HT1080 (cell line): ENCODE measurements around the gene PIK3CA. TPM values are rescaled to one million over a fixed set of nuclear protein-coding genes. Genes with fewer than 3 reads are reported as not detected.
"Not testable (repeated sequence)": the region's sequence is repeated elsewhere in the genome, so short reads cannot be mapped to it uniquely, and the experiment has no call there.

Experiments used
- DNase-seq: peaks from one replicate; pipeline ENCODE4 v3.0.0-alpha.2; 2015; ENCODE audit warnings: low read depth
- total RNA-seq: library from RNA; depleted of rRNA; stranded (reverse); fragments of >200 nt; shearing (Covaris generic); gene quantifications from 2 replicates; pipeline ENCODE4 v1.2.3, GENCODE V29; 2014

The PIK3CA gene
- total RNA-seq, 1 experiment from 2014 or later: 23.6 TPM

DNA sequence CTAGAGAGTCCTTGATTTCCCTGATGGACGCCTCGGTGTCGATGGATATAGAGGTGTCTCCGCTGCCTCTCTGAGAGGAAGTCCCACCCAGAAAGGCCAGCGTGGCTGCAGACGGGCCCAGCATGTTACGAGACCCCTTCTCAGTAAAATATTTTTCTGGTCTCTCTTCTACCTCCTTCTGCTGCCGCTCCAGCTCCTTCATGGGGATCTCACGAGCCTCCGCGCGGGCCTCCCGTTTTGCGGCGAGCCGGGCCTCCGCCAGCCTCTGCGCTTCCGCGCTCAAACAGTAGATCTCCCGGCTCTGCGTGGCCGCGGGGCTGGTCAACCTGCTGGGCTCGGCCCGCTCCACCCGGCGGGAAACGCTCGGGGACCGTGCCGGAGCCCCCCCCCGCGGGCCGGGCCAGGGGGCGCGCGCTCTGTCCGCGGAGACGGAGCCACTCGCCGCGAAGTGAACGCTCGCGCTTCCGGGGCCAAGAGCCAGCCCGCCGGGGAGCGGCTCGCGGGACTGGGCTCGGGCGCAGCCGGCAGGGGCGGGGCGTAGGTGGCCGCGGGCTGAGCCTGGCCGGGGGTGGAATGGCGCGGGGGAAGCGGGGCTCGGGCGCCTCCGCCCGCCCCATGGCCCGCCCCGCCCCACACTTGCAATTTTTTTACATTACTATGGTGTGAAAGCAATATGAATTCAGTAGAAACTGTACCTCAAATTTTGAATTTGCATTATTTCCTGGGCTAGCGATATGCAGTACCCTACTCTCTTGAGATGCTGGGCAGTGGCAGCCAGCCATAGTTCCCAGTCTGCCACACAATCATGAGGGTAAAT lies 113.0 kb downstream of the PIK3CA start:
- DNase-seq: peak; percentile 33

DNA sequence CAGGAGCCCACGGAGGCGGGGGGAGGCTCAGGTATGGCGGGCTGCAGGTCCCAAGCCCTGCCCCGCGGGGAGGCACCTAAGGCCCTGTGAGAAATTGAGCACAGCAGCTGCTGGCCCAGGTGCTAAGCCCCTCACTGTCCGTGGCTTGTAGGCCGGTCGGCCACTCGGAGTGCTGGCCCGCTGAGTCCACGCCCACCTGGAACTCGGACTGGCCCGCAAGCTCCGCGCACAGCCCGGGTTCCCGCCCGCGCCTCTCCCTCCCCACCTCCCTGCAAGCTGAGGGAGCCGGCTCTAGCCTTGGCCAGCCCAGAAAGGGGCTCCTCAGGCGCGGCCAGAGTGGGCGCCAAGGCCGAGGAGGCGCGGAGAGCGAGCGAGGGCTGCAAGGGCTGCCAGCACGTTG lies 115.0 kb downstream of the PIK3CA start:
- no peak for DNase-seq

DNA sequence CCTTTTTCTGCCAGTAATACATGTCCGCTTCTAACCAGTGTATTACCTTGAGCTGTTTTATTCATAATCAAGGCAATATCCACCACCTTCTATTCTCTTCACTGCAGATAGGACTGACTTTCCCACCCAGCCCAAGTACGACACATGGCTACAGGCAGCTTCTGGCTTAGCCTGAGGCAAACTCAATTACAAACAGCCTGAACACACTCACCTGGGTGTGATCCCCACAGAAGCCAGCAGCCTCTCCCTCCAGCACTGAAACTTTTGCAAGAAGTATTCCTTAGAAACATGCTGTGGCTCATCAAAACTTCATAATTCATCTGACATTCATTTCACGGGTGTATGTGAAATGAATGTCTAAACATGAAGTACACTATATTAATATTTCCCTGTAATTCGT lies 116.3 kb downstream of the PIK3CA start:
- no peak for DNase-seq

DNA sequence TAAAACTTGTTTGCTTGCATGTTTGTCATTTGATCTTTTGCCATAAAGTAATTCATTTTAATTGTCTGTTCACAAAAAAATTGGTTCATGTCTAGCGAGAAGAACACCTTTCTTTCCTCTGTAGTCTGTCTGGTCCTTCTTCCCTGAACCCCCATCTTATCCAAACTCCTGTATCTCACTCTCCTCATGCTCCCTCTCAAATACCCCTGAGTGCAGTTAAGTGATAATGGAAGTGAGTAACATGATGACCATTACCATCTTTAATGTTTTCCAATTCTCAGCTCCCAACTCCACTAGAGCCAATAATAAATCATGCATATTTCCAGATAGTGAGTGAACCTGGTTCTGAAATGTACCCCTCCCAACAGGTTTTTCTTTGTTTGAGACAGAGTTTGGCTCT lies 116.9 kb downstream of the PIK3CA start:
- DNase-seq: no peak

DNA sequence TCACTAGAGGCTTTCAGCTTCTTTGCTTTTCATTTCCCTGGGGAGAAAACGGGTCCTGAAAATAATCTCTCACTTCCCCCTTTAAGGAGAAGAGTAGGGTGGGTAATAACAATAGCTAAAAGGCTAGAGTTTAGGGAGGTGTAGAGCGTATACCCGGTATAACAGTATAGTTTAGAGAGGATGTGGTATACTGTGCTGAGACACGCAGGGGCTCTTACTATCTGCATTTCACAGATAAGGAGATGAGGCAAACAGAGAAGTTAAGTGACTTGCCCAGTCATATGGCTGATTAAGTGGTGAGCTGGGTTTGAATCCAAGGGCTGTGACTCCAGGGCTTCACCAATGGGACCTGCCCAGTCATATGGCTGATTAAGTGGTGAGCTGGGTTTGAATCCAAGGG lies 117.7 kb downstream of the PIK3CA start:
- DNase-seq: no peak

DNA sequence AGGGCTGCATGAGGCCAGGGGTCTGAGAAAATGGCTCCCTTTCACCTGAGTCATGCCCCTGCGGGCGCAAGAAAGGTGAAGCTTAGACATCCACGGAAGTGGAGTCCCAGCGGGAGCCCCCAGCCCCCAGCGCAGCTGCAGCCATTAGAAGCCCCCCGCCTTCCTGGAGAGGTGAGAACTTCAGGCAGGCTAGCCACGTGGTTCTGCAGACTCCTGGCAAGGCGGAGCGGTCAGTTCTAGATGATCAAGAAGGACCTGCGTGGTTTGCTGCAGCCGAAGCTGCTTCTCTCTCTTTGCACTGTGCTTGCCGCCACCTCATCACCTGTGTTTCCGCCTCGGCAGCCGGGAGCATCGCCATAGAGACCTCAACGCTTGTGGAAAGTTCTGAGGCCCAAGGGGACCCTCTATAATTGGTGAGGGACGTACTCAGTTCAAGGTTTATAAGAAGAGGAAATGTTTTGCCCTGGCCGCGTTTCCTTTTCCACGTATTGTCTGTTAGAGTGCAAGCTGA lies 118.6 kb downstream of the PIK3CA start:
- no peak for DNase-seq

DNA sequence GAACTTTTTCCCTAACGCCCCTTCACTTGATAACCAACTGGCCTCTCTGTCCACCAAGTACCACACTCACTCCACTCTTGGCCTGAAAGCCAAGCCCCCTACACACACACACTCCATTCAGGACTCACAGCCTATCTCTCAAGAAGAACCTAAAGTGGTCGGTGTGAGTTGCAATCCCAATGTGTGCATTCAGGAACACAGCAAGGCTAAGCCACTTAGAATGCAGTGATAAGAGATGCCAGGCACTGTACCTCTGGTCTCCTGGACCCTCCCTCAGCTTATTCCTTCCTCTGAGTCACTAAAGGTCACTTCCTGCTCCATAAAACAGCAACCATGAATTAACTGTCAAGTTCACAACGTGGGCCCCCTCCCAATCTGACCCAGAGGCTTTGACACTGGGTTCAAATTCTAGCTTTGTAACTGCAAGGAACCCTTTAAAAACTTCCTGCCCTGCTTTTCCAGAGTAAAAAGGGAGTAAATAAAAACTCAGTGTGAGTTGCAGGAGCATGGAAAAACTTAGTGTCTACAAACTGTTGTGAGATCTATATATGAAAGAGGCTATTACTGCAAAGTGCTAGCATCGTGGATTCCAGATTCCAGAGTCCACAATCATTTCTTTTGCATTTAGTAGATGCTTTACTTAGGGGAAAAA lies 120.4 kb downstream of the PIK3CA start:
- DNase-seq: peak; percentile 31

DNA sequence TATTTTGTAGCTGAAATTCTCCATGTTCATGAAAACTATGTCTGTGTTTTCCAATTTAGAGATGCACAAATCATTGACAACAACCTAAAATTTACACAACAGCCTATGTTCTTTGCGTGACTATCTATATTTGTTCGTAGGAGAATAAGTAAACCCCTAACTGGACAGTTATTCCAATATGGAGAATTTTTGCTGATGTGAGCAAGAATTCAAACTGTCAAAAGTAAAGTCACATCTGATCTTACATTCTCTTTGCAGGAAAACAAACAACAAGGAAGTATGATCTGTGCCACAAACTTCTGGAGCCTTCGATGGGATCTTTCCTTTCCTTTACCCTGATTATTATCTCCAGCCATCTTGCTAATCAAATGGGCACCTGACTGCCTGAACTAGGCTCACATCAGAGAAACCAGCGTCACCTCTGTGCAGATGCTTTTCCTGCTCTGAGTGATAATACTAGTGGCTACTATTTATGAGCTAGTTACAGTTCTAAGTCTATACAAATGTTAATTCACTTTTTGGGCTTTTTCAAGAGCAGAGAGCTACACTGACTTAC lies 121.1 kb downstream of the PIK3CA start:
- DNase-seq: no peak

DNA sequence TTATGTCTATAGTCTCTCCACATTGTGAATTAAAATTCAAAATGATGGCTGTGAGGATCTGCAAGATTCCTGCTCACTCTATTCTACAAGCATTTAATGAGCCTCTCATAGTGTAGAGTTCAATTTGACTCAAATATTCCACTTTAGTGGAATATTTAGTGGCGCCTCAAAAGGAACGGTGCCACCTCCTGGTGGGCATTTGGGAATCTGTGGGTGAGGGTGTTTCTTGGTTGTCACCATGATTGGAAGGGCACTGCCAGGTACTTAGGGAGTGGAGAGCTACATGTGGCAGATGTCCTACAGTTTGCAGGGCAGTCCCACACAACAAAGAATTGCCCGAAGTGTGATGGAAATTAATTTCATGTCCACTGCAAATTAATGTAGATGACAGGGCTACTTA lies 124.2 kb downstream of the PIK3CA start:
- no peak for DNase-seq

DNA sequence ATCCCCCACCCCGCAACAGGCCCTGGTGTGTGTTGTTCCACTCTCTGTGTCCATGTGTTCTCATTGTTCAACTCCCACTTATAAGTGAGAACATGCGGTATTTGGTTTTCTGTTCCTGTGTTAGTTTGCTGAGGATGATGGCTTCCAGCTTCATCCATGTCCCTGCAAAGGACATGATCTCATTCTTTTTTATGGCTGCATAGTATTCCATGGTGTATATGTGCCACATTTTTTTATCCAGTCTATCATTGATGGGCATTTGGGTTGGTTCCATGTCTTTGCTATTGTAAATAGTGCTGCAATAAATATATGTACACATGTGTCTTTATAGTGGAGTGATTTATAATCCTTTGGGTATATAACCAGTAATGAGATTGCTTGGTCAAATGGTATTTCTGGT lies 126.3 kb downstream of the PIK3CA start:
- DNase-seq: not testable (repeated sequence)

DNA sequence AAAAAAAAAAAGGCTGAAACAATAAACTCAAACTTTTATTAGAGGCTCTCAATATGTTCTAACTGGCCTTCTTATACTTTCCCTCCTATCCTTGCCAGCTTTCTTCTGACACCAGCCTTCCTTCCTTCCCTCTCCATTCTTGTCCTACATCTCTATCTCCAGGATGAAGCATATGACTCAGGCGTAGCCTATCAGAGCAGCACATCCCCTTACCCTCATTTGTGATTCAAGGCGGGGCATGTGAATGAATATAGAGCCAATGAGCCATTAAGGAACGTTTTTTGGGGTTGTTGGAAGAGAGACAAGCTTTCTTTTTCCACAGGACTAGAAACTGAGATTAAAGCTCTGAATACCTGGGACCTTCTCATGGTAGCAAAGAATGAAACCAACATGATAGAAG lies 127.8 kb downstream of the PIK3CA start:
- DNase-seq: no peak

DNA sequence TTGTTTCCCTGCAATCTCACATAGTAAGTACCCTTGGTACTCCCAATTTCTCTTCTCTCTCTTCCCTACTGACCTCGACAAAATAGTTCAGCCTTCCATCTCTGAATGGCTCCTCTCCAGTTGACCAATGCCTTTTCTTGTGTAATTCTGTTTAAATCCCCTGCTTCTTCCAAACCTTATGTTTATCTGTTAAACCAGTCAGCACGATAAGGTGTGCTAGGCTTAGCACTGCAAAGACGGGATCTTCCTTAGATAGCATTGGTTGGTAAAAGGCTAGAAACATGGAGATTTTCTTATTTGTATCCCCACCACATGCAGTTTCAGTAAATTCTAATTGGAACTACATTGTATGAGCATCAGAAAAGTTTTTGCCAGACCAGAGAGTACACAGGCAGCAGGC lies 128.6 kb downstream of the PIK3CA start:
- DNase-seq: no peak

DNA sequence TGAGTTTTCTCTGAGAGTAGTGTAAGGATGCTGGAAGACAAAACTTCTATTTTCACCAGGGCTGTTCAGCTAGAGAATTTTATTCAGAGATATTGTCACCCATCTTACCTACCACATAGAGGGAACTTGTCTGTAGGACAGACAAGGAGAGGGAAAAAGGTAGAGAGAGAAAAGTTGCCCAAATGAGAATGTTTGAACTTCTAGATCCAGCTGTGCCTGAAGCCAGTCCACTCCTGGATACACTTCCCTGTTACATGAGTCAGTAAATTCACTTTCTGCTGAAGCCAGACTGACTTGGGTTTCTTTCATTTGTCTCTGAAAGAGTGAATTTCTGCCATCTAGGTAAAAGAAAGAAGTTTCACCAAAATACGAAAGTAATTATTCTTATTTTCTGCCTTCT lies 130.0 kb downstream of the PIK3CA start:
- DNase-seq: no peak

DNA sequence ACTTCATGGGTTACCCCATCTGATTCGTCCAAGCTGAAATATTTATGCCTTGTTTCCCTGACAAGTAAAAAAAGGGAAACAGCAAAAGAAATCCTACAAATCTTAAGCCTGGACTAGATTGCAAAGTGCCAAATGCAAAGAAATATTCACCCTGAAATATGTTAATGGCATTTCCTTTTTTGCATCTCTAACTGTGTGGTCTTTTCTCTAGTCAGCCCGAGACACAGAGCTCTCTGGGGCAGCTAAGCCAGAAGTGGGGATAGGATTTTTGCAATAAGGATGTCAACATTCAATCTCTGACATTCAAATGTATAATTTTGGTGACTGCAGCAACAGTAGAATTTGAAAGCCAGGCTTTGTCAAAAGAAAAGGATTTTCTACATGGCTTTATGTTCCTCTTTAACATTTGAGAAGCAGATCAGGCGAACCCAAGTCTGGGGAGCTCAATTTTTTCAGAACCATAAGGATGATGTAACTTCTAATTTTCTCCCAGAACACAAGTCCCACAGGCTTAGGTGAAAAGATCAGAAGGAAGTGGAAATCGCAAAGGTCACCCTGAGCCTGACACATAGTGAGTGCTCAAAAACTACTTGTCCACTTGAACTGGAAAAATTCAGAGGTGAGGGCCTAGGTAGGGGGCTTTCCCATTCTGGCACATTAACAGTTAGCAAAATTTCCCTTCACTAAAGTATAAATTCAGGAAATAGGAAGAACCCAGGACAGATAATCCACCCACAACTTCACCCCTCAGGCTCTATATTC lies 131.0 kb downstream of the PIK3CA start:
- DNase-seq: no peak

DNA sequence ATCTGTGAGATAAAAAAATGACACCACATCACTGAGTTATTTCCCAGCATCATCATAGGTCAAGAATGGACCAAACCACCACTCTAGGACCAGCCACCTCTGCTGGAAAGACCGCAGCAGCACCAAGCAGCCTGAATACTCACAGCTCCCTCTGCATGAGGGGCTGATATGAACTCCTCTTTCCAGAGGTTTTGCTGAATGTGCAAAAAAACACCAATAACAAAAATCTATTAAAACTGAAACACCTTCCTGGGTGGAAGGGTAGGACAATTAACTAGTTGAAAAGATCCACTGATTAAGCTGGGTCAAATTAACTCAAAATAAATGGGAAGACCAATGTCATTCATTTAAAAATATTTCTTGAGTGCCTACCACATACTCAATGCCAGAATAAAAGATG lies 131.7 kb downstream of the PIK3CA start:
- DNase-seq: no peak

DNA sequence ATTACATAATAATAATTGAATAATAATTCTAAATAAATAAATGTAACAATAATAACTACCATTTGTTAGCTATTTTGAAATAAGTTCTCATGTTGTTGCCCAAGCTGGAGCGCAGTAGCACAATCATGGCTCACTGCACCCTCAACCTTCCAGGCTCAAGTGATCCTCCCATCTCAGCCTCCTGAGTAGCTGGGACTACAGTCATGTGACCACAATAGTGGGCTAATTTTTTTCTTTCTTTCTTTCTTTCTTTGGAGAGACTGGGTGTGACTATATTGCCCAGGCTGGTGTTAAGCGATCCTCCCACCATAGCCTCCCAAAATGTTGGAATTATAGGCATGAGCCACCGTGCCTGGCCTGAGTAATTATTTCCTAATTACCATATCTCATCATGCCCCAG lies 133.7 kb downstream of the PIK3CA start:
- DNase-seq: no peak

DNA sequence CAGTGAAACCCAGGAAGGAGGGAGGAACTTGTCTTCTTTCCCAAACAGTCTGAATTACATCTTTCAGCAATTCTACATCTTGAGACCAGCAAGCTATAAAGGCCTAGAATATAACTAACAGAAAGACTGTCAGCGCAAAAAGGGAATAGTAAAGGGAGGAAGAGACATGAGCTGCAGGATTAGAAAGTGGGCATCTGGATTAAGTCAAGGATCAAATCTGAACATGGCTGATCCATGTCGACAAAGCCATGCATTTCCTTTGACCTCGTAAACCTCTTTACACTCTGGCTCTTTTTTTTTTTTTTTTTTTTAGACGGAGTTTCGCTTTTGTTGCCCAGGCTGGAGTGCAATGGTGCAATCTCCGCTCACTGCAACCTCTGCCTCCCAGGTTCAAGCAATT lies 138.2 kb downstream of the PIK3CA start:
- no peak for DNase-seq

DNA sequence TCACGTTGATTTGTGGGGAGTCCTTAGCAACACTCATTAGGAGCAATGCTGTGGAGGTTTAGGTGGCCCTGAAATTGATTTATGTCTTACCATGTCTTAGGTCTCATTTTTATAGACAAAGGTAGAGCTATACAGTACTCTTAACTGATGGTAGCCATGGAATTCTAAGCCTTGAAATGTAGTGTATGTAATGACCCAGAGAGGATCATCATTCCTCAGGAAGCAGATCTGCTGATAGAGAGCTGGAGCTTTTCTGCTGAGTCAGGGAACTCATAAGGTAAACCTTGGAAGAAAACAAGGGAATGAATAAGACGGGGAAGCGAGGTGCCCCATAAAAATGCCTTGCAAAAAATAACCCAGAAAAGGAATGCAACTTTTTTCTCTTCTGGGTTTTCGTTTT lies 140.7 kb downstream of the PIK3CA start:
- DNase-seq: no peak

DNA sequence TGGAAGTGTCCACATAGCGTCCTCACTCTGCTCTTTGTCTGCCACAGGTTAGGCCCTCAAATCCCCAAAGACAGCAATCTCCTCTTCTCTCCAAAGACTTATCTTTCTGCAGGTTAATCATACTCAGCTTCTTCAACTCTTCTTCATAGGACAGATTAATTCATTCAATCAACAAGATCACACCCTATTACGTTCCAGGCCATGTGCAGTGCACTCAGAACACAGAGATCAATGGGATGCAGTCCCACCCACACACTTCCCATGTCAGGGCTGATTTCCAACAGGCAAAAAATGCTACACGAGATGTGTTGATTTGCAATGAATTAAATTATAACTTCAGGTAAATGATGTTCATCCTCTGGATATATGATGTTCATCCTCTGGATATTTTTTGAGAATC lies 141.1 kb downstream of the PIK3CA start:
- DNase-seq: no peak
